ENCODE data around the gene EHBP1.
"Not testable (repeated sequence)": the region's sequence is repeated elsewhere in the genome, so short reads cannot be mapped to it uniquely, and the experiment has no call there.

The EHBP1 gene

DNA sequence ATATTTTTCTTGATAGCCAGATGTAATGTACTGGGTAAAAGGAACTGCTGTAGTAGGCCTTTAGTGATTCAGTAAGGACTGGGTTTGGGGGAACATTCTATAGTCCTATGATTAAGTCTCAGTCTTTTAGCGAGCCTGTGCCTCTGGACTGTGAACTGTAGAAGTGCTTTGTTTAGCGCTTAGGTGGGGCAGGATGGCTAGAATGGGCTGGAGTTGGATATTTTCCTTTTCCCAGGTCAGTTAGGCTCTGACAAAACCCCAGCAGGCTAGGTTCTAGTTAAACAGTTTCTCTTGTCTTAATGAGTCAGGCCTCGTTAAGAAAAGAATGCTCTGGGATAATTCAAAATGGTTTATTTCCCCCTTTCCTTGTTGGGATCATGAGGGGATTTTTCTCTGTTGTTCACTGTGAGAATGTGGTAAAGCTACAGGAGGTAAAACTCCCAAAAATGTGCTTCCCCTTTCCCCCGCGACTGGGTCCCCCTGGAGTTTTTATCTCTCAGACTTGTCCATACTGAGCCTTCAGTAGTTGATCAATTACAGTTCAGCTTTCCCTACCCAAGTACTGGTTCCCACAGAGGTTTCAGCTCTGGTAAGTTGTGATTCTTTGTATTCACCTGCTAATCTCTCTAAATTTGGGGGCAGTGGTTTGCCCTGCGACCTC, 31.5 kb downstream of the EHBP1 start:
- DNase-seq: no peak

DNA sequence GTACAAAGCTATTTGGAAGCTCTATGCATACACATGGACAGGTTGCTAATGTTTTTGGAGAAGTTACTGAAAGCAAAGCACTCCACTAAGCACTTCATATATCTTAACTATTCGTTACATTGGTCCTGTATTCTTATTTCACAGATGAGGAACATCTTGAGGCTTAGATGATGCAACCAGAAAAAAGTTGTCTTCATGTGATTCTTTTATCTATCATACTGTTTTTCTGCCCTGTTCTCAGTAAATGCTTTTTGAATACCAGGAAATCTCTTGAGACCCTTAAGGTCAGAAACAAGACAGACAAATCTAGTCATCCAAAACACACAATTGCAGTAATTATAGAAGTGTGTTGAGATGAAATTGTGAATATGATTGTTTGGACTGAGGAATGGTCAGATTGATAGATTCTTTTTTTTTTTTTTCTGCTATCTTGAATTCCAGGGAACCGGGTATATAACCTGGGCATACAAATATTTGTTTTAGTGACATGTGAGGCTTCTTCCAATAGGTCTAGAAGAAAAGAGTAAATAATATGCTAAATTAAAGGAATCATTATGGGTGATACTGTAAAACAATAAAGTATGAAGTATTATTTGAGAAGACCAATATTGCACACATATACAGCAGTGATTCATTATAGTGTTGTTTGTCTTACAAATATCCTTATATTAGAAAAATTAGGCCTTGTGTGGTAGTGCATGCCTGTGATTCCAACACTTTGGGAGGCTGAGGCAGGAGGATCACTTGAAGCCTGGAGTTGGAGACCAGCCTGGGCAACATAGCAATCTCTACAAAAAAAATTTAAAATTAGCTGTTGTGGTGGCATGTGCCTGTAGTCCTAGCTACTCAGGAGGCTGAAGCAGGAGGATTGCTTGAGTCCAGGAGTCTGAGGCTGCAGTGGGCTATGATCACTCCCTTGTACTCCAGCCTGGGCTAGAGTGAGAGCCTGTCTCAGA, 33.7 kb downstream of the EHBP1 start:
- DNase-seq: no peak

DNA sequence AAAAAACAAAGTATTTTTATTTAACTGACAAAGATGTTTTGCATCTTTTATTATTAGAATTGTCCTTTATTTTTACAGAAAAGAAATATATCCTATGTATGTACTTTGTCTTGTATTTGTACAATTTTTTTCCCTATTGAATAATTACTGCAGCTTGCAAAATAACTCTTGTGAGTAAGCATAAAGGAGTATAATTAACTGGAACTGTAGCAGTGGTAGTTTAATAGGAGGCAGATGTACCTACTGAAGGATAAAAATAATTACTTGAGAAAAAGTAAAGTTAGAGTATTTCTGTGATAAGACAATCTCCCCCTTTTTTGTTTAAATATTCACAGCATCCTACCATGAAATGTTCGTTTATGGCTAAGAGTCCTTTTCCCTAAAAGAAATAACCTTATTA, 34.7 kb downstream of the EHBP1 start:
- DNase-seq: no peak

DNA sequence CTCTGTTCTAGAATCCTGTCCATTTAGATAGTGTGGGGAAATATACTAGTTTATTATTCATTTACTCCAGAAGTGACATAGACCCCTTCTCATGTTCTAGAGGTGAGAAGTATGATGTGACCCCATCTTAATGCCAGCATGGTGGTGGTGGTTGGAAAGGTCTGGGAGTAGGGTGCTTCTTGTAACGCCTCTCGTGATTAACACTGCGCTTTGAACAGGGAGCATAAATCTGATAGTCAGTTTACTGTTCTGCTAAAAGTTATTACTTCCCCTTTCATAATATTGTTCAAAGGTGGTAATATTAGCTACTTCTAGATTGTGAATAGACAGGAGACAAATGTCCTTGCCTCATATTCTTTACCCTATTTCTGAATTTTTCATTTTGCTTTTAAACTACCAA, 35.6 kb downstream of the EHBP1 start:
- no peak for DNase-seq

DNA sequence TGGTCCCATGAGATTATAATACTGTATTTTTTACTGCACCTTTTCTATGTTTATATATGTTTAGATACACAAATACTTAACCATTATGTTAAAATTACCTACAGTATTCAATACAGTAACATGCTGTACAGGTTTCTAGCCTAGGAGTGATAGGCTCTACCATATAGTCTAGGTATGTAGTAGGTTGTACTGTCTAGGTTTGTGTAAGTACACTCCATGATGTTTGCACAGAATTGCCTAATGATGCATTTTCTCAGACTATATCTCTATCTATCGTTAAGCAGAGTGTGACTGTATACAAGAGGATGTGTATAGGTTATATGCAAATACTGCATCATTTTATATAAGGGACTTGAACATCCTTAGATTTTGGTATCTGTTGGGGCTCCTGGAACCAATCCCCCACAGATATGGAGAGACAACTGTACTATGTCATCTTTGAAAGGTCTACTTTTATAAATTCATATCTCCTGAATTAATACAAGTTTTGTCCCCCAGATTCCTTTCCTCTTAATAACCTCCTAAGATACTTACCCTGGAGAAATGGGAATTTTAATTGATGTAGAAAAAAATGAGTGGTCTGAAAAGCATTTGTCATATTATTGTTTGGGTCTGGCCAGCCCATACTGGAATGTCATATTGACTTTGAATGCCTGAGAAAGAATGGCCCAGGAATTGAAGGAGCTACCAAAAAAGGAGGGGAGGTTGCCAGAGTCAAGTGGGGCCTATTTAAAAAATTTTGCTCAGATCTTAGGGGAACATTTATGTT, 36.6 kb downstream of the EHBP1 start:
- no peak for DNase-seq

DNA sequence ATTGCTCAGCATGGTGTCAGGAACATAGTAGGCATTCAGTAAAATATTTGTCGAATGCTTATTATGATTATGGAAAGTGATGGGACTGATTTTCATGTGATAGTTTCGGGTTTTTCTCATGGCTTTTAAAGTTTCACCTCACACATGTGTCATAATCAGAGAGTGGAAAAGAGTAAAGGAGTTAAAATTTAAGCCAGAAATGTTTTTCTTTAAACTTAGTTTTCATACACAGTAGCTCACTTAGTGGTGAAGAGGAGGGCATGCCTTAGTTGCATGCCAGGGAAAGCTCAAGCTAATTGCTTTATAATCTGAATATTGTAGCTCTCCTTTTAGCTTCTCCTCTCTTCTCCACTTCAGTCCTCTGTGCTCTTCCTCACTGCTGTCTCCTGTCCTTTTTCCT, 38.0 kb downstream of the EHBP1 start:
- DNase-seq: no peak

DNA sequence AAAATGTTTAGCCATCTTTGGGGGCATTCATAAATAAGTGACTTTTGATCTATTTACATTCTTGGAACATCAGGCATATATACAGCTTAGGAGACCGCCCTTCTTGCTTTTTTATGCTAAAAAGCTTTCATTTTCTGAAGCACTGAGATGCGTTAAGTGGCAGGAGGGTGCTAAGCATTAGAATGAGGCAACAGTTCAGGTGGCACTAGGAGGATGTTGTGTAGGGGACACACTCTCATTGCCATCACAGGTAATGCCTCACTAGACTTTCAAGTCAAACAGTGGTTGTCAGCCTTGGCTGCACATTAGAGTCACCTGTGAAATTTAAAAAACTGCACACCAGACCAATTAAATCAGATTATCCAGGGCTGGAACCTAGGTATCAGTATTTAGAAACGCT, 39.1 kb downstream of the EHBP1 start:
- no peak for DNase-seq

DNA sequence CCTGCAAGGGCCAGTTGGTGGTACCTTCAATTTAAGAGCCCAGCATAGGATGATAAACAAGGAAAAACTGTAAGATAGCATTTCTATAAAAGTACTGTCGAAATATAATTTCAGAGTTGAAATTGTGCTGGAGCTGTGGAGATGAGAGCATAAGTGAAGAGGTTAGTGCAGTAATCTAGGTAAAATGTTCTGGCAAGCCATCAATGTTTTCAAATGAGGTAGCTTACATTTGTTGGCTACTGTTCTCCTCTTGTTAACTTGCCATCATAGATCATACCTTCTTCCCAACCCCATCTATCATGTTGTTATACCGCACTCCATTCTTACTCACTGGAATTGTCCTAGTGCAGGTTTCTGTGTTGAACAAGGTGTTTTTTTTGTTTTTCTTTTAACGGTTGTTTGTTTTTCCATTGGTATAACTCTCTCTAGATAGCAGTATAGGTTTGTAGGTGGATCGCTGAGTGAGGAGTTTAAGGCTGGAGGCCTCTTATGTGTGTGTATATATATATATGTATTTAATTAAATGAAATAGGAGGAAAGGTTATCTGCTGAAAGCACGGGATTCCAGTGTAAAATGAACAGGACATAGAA, 40.5 kb downstream of the EHBP1 start:
- DNase-seq: no peak

DNA sequence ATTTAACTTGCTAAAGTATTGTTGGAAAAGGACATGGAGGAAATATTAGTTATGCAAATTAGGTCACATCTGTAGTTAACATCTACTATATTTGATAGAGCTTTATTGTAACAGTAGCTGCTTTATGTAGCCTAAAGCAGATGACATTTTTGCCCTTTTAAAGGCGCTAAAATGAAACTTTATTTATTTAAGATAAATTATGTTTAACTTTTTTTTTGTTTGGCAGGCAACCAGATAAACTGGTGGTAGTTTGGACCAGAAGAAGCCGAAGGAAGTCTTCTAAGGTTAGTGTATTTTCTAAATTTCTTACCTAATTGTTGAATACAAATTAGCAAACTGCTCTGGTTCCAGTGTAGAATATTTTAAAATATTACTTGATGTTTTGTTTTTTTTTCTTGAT, 41.7 kb downstream of the EHBP1 start:
- DNase-seq: no peak

DNA sequence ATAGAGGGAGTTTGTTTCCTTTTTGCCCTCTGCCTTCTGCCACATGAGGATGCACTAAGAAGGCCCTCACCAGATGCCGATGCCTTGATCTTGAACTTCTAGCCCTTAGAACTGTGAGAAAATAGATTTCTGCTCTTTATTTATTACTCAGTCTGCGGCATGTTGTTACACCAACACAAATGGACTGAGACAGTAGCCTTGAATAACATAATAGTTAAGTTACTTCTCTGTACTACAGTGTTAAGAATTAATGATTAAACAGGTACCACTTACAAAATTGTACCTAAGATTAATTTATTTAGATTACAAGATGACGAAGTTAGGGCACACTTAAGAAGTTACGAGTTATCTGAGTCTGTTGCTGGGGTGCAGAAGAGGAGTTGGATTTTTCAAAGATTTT, 42.4 kb downstream of the EHBP1 start:
- no peak for DNase-seq

DNA sequence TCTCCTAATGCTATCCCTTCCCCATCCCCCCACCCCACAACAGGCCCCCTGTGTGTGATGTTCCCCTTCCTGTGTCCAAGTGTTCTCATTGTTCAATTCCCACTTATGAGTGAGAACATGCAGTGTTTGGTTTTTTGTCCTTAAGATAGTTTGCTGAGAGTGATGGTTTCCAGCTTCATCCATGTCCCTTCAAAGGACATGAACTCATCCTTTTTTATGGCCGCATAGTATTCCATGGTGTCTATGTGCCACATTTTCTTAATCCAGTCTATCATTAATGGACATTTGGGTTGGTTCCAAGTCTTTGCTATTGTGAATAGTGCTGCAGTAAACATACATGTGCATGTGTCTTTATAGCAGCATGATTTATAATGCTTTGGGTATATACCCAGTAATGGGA, 43.6 kb downstream of the EHBP1 start:
- not testable (repeated sequence) for DNase-seq

DNA sequence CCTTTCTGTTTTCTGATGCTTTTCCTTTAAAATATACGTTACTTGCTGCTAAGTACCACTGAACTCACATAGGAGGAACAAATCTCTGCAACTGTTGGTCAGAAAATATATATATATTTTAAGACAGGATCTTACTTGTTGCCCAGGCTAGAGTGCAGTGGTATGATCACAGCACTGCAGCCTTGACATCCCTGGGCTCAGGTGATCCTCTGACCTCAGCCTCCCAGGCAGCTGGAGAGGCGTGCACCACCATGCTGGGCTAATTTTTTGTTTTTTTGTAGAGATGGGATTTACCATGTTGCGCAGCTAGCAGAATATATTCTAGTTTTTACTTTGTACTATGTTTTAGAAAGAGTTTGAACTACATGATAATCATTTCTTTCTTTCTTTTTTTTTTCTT, 51.5 kb downstream of the EHBP1 start:
- DNase-seq: no peak

DNA sequence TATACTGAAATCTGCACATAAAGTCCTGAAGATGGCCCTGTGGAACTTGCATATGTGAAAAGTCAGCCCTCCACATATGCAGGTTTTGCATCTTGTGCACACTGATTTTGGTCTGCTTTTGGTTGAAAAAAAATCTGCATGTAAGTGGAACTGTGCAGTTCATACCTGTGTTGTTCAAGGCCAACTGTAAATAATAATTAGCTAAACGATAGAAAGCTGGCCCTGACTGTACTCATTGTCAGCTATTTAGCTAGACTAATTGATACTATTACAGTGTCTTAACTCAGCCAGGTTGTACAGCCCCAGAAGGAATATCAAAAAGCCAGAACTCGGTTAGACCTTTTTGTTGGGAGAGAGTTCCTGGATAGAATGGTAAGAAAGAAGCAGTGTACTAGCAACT, 54.5 kb downstream of the EHBP1 start:
- no peak for DNase-seq

DNA sequence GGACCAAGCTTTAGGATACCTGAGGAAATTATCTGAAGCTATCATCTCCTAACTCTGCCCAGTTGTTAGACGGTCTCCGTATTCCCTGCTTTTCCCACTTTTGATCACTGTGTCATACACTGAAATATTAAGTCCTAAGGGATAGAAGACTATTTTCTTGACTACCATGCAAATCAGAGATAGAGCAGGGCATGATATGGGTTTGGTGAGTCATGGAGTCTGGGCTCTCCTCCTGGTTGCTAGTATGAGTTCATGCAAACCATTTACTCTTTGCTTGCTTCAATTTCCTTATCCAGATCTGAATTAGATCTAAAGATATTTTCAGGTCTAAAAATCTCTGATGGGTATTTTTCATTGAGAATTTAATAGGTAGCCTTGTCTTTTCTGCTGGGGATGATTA, 55.0 kb downstream of the EHBP1 start:
- DNase-seq: no peak

DNA sequence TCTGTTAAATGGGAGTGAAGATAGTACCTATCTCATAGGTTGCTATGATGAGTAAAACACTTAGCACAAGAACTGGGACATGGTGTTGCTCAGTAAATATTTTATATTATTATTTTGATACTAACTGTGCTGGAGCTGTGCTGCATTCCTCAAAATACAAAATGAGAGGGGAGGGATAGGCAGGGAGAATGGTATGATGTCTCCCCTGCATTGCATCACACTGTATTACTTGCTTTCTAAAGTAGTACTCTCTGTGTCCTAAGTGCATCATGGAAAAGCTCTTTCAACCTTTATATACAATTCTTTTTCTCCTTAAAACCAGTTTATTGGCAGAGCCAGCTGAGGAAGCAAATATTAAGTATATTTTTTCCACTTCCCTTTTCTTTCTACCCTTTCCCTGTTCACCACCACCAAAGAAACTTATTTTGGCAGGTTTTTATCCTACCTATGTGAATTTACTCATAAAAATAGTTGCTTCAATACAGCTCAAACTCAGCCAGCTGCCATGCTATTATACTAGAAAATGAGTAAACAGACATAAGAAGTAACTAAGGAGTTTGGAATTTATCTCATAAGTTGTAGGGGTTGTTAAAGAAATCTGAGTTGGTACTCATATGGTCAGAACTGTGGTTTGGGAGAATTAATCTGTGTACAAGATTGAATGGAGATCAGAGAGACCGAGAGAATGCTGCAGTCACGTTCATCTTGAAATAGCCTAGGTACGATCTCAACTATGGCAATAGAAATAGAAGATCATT, 60.3 kb downstream of the EHBP1 start:
- DNase-seq: no peak

DNA sequence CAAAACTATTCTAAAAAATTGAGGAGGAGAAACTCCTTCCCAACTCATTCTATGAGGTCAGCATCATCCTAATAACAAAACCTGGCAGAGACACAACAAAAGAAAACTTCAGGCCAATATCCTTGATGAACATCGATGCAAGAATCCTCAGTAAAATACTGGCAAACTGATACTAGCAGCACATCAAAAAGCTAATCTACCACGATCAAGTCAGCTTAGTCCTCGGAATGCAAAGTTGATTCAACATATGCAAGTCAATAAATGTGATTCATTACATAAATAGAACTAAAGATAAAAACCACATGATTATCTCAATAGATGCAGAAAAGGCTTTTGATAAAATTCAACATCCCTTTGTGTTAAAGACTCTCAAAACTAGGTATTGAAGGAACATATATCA, 63.1 kb downstream of the EHBP1 start:
- DNase-seq: no peak

DNA sequence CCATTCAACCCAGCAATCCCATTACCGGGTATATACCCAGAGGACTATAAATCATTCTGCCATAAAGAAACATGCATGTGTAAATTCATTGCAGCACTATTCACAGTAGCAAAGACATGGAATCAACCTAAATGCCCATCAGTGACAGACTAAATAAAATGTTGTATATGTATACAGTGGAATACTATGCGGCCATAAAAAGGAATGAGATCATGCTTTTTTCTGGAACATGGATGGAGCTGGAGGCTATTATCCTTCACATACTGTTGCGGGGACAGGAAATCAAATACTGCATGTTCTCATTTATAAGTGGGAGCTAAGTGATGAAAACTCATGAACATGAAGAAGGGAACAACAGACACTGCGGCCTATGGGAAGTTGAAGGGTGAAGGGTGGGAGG, 65.1 kb downstream of the EHBP1 start:
- no peak for DNase-seq

DNA sequence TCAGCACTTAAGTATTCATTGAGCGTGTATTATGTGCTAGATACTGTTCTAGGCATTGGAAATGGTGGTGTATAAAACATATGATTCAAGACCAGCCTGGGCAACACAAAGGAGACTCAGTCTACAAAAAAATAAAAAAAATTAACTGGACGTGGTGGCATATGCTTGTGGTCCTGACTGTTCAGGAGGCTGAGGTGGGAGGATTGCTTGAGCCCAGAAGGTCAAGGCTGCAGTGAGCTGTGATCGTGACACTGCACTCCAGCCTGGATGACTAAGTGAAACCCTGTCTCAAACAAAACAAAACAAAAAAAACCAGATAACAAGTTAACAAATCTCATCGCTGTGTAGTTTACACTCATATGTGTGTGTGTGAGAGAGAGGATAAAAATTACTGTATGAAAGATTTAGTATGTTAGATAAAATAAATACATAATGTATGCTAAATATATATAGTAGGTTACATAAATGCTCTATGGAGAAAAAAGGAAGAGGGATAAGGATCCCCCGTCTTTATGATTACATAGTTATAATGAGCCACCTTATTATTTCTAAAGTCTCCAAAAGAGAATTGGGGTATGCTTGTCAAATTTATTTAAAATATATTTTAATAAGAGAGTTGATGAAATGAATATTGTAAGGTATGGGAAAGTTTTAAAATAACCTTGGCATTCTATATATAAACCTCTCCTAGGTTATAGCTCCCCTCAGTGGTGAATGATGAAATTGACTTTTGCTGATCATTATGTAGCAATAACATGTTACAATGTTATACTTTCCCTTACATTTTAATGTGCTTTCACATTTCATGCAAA, 69.2 kb downstream of the EHBP1 start:
- no peak for DNase-seq

DNA sequence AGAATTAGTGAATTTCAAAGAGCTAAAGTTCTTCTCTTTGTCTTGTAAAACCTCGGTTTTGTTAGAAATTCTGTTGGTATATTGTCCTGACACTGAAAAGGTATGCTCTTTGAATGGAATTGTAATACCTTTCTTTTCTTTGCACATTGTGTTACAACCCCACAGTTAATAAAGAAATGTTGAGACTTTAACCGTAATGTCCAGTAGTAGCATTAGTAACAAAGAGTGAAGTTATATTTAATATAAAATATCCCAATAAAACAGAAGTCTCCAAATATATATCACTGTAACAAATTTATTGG, 69.8 kb downstream of the EHBP1 start:
- no peak for DNase-seq

DNA sequence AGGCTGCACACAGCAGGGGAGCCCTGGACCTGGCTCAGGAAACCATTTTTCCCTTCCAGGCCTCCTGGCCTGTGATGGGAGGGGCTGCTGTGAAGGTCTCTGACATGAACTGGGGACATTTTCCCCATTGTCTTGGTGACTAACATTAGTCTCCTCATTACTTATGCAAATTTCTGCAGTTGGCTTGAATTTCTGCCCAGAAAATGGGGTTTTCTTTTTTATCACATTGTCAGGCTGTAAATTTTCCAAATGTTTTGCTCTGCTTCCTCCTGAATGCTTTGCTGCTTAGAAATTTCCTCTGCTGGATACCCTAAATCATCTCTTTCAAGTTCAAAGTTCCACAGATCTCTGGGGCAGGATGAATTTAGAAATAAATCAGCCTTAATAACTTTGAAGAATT, 78.2 kb downstream of the EHBP1 start:
- DNase-seq: no peak

DNA sequence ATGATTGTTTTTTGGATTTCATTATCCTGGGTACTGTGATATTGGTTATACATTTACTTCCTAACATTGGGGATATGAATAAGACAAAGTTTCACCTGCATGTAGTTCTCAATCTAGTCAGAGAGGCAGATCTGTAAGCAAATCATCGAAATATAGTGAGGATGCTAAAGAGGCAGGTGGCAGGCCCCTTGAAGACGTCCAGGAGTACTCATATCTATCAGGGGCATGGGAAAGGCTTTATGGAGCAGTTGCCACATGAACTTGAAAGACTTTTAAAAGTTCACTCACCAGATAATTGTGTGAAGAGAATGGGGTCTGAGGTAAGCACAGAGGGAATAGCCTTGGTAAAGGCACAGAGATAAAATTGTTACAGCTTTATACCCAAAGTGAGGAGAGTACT, 78.8 kb downstream of the EHBP1 start:
- no peak for DNase-seq

DNA sequence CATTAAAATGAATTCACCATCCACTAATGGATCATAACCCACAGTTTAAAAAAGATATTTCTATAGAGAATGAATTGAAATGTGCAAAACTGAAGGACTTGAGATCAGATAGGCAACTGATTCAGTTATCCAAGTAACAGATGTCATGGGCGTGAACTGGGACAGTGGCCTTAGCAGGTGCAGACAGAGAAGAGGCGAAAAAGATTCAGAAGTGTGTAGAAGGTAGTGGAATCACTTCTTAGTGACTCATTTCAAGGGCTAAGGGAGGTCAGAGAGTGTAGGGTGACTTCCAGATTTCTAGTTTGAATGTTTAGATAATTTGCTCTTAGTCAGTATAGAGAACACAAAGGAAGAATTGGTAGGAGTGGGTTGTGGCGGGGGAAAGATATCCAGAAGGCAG, 79.7 kb downstream of the EHBP1 start:
- no peak for DNase-seq
